MCF 10A (cell line): Measurements from ENCODE around the gene NACC2. TPM values are rescaled to one million over a fixed set of nuclear protein-coding genes. Genes with fewer than 3 reads are reported as not detected.
A peak's percentile ranks its signal among the peaks of the same experiment; 100 is the strongest.

Experiments
- BruUV-seq: library from RNA; stranded (reverse); fragments of 400-500 nt; replicated peaks from 2 replicates; lab custom pipeline; 2021; lab: Mats Ljungman, UMichigan
- CTCF ChIA-PET: fragments of 300-600 bp; sonication (Branson Sonifier 250); formaldehyde crosslinking; extraction: SDS; loops from one replicate; lab custom pipeline; 2021; ENCODE audit warnings: antibody characterized with exemption, inconsistent platforms; lab: Yijun Ruan, JAX
- POLR2A ChIA-PET: fragments of 300-600, 350-650 bp; sonication (Branson Sonifier 250); formaldehyde crosslinking; extraction: SDS; loops from one replicate; lab custom pipeline; 2020; ENCODE audit warnings: antibody characterized with exemption, inconsistent platforms; lab: Yijun Ruan, JAX
- DNase-seq: peaks from one replicate; pipeline ENCODE4 v3.0.0-alpha.2; 2018; ENCODE audit not compliant: unreplicated experiment
- H3K27ac Mint-ChIP-seq: one replicate; pipeline ENCODE4 v1.8.0; 2022; ENCODE audit warnings: mild to moderate bottlenecking, low read depth, mixed read lengths; ENCODE audit not compliant: unreplicated experiment
- H3K27me3 Mint-ChIP-seq: one replicate; pipeline ENCODE4 v1.8.0; 2022; ENCODE audit warnings: mixed read lengths; ENCODE audit not compliant: insufficient read depth, unreplicated experiment
- H3K36me3 Mint-ChIP-seq: one replicate; pipeline ENCODE4 v1.8.0; 2022; ENCODE audit warnings: mild to moderate bottlenecking, moderate library complexity, mixed read lengths; ENCODE audit not compliant: insufficient read depth, unreplicated experiment
- H3K4me1 Mint-ChIP-seq: one replicate; pipeline ENCODE4 v1.8.0; 2022; ENCODE audit warnings: mixed read lengths; ENCODE audit not compliant: insufficient read depth, unreplicated experiment
- H3K4me3 Mint-ChIP-seq: one replicate; pipeline ENCODE4 v1.8.0; 2022; ENCODE audit warnings: mild to moderate bottlenecking, moderate library complexity, mixed read lengths; ENCODE audit not compliant: unreplicated experiment
- H3K9me3 Mint-ChIP-seq: one replicate; pipeline ENCODE4 v1.8.0; 2022; ENCODE audit warnings: mixed read lengths; ENCODE audit not compliant: unreplicated experiment
- intact Hi-C: fragments of 100-400 bp; cut with micrococcal nuclease; formaldehyde crosslinking; loops from 2 replicates; pipeline ENCODE4 v1.14.1; 2022
- total RNA-seq: library from RNA; stranded (reverse); gene quantifications from 2 replicates; pipeline ENCODE4 v1.2.3, GENCODE V29; 2022
- TF ChIP-seq, protein P1 (sequence below): fragments of 200-600 bp; IDR thresholded peaks from one replicate; pipeline ENCODE4 v1.8.0; 2022; ENCODE audit warnings: antibody characterized with exemption, mild to moderate bottlenecking; ENCODE audit not compliant: unreplicated experiment

Gene NACC2
- total RNA-seq, 1 experiment from 2014 or later = 16.5 TPM

DNA sequence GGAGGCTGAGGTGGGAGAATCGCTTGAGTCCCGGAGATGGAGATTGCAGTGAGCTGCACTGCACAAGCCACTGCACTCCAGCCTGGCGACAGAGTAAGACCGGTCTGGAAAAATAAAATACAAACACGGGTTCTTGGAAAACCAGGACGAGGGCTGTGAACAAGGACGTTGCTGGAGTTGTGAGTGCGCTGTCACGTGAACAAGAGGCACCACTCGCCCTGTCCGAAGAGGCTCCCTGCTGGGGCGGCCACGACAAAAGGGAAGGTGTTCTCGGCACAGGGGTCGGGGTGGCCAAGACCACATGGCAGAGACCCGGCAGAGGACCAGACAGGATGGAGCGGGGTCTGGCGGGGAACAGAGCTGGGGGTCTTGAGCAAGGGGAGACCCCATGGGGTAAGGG lies 103.3 kb downstream of the NACC2 start:
- Mint-ChIP-seq H3K4me3 (no peak overlapping the region), H3K4me1 (no peaks in the 10 kb centered on the region), H3K27me3 (no peaks in the 10 kb centered on the region), H3K36me3 (no peaks in the 10 kb centered on the region), H3K27ac (no peak overlapping the region), H3K9me3 (no peaks in the 10 kb centered on the region)
- ChIA-PET CTCF (interaction anchor here (0.6 kb wide), 2 partner anchors 9 to 24 kb away, joined by 3 to 4 read pairs; no protein-coding TSS in a partner anchor), POLR2A (no interaction called here)
- DNase-seq = no peak
- TF ChIP-seq, protein P1, sequence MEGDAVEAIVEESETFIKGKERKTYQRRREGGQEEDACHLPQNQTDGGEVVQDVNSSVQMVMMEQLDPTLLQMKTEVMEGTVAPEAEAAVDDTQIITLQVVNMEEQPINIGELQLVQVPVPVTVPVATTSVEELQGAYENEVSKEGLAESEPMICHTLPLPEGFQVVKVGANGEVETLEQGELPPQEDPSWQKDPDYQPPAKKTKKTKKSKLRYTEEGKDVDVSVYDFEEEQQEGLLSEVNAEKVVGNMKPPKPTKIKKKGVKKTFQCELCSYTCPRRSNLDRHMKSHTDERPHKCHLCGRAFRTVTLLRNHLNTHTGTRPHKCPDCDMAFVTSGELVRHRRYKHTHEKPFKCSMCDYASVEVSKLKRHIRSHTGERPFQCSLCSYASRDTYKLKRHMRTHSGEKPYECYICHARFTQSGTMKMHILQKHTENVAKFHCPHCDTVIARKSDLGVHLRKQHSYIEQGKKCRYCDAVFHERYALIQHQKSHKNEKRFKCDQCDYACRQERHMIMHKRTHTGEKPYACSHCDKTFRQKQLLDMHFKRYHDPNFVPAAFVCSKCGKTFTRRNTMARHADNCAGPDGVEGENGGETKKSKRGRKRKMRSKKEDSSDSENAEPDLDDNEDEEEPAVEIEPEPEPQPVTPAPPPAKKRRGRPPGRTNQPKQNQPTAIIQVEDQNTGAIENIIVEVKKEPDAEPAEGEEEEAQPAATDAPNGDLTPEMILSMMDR = no peak
- no TSS peak for BruUV-seq
- intact Hi-C loops = no loop called here

DNA sequence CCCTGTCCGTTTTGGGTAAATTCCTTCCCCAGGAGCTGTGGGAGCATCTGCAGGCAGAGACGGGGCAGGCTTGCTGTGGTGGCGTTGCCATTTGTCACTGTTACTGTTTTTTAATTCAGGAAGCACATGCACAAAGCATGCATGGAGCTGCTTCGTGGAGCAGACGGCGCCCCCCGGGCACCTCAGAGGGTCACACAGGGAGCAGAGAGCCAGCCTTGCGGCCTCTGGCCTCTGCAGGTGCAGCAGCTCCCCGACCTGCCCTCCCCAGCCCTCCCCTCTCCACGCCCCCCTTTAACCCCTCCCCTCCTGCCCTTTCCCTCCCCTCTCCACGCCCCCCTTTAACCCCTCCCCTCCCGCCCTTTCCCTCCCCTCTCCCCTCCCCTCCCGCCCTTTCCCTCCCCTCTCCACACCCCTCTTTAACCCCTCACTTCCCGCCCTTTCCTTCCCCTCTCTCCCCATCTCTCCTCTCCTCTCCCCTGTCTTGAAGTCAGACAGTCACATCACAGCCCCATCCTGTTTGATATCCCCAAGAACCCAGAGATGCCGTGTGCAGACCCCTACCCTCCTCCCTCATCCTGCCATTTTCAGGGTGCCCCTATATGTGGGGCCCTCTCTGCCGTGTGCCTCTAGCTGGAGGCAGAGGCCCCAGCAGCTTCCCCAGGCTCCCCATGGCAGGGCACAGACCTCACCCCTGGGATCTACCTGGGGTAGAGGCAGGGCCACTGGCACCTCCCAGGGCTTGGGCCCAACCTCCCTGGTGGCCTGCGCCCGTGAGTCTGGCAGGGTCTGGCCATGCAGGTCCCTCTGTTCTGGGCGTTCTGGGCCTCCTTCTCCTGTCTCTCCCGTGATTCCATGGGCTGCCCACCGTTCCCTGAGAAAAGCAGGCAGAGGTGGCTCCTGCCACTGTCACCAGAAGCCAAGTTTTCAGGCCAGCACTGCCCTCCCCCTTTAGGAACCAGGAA lies 104.3 kb downstream of the NACC2 start:
- ChIA-PET POLR2A (no interaction called here), CTCF (interaction anchor here (0.6 kb wide), 1 partner anchor 8 kb away, joined by 4 read pairs; no protein-coding TSS in a partner anchor)
- DNase-seq = peak; percentile 50
- Mint-ChIP-seq H3K27me3 (no peaks in the 10 kb centered on the region), H3K27ac (no peak overlapping the region), H3K4me1 (no peaks in the 10 kb centered on the region), H3K4me3 (no peak overlapping the region), H3K36me3 (no peaks in the 10 kb centered on the region), H3K9me3 (no peaks in the 10 kb centered on the region)
- intact Hi-C loops = no loop called here
- BruUV-seq = no TSS peak
- TF ChIP-seq, protein P1 = no peak

DNA sequence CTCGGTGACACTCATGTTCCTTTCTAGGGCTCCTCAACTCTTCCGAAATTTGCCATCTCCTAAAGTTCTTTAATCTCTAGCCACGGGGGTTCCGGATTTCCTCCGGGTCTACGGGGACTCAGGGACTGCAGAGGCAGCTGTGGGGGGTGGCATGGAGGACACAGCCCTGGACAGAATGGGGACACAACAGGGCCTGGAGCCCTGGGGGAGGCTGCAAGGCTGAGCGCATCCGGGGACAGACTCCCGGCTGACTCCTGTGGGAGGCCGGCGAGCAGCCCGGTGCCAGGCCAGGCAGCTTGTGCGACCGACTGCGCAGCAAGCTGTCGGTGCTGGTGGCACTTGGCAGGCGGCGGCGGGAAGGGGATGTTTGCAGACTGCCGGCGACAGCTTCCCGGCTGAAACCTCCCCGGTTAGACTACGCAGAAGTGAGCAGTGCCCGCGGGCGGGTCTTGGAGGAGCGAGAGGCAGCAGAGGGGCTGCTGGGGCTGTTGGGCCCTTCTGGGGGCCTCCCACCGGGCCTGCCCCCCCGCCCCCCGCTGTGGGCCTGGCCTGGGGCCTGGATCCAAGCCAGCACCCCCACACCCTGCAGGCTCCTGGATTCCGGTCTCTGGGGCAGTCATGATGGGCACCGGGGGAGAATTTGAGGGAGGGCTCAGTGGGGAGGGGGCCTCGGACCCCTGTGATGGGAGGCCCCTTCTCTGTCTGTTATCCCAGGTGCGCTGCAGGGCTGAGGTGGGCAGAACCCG lies 105.2 kb downstream of the NACC2 start:
- H3K27me3 Mint-ChIP-seq = no peaks in the 10 kb centered on the region
- ChIA-PET POLR2A (no interaction called here), CTCF (no interaction called here)
- TF ChIP-seq, protein P1 = no peak
- H3K4me1 Mint-ChIP-seq = no peaks in the 10 kb centered on the region
- no TSS peak for BruUV-seq
- DNase-seq = no peak
- no peaks in the 10 kb centered on the region for H3K9me3 Mint-ChIP-seq
- no peaks in the 10 kb centered on the region for H3K36me3 Mint-ChIP-seq
- H3K27ac Mint-ChIP-seq = no peak overlapping the region
- H3K4me3 Mint-ChIP-seq = no peak overlapping the region
- intact Hi-C loops = no loop called here

DNA sequence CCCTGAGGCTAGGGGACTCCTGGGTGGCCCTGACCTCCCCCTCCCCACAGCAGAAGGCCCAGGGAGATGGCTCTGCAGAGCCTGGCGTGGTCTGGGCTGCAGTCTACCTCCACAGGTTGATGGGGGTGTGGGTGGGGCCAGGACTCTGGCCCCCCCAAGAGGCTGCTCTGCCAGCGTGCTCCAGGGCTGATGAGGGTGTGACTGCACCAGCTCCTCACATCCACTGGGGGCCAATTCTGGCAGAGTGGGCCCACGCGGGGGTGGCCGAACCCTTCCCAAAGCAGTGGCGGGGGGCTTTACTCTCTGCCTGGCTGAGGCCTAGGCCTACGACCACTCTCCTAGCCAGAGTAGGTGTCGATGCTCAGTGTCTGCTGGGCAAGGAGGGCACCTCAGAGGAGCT lies 105.9 kb downstream of the NACC2 start:
- no peaks in the 10 kb centered on the region for H3K9me3 Mint-ChIP-seq
- no peaks in the 10 kb centered on the region for H3K4me1 Mint-ChIP-seq
- DNase-seq = no peak
- ChIA-PET CTCF (no interaction called here), POLR2A (no interaction called here)
- H3K4me3 Mint-ChIP-seq = no peak overlapping the region
- H3K36me3 Mint-ChIP-seq = no peaks in the 10 kb centered on the region
- TF ChIP-seq, protein P1 = no peak
- BruUV-seq = no TSS peak
- H3K27me3 Mint-ChIP-seq = peaks cover 7% of the 10 kb centered on the region
- no peak overlapping the region for H3K27ac Mint-ChIP-seq
- intact Hi-C loops = no loop called here
